Activated T-cell treated with anti-CD3 and anti-CD28 coated beads, Interleukin-2, amount 50 U/mL, for 4 hours (primary cell): Measurements from ENCODE around the gene SFTPA2. TPM values are rescaled to one million over a fixed set of nuclear protein-coding genes. Genes with fewer than 3 reads are reported as not detected.
"Not testable (repeated sequence)": the region's sequence is repeated elsewhere in the genome, so short reads cannot be mapped to it uniquely, and the experiment has no call there.

Source experiments
- ATAC-seq, 2 donors: fragments of 200-7000 bp; cut with Tn5 transposase; one replicate each; pipeline ENCODE4 v1.10.0; 2021
- DNase-seq: peaks from one replicate; pipeline ENCODE4 v3.0.0-alpha.2; 2020
- H3K27me3 Mint-ChIP-seq: one replicate; pipeline ENCODE4 v1.8.0; 2021; ENCODE audit warnings: low read depth, mixed read lengths
- H3K36me3 Mint-ChIP-seq: one replicate; pipeline ENCODE4 v1.8.0; 2022; ENCODE audit warnings: mixed read lengths; ENCODE audit not compliant: insufficient read depth
- H3K4me1 Mint-ChIP-seq: one replicate; pipeline ENCODE4 v1.8.0; 2021; ENCODE audit warnings: low read depth, mixed read lengths
- H3K4me3 Mint-ChIP-seq: one replicate; pipeline ENCODE4 v1.8.0; 2021; ENCODE audit warnings: mild to moderate bottlenecking, moderate library complexity, mixed read lengths
- H3K9me3 Mint-ChIP-seq: one replicate; pipeline ENCODE4 v1.8.0; 2021; ENCODE audit warnings: mixed read lengths
- total RNA-seq, 3 donors: library from RNA; stranded (reverse); gene quantifications; one replicate each; pipeline ENCODE4 v1.2.1, GENCODE V29; 2021

SFTPA2 gene
- total RNA-seq, 3 donors from 2014 or later, result 2.7 to 3.8 (median 2.9) TPM

GRCh38 chr10:79582954-79583353 is 22.7 kb upstream of the SFTPA2 start:
- DNase-seq, H3K9me3 Mint-ChIP-seq, H3K4me1 Mint-ChIP-seq, H3K27me3 Mint-ChIP-seq, H3K36me3 Mint-ChIP-seq, H3K4me3 Mint-ChIP-seq, ATAC-seq: not testable (repeated sequence)

DNA sequence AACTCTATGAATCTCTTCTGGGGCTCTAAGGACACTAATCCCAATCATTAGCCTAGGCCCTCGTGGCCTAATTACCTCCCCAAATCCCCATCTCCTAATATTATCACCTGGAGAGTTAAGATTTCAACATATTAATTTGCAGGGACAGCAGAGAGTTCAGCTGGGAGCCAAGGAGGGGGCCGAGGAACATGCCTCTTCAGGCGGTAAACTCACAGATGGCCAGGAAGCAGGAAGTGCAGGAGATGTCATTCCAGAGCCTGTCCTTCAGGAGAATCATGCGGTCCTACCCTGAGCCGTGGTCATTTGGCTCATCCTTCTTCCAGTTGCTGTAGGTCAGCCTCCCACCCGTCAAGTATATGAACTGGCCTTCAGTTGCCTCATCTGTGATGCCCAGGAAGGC is 21.9 kb upstream of the SFTPA2 start:
- no peaks in the 10 kb centered on the region for H3K9me3 Mint-ChIP-seq
- H3K4me3 Mint-ChIP-seq, result no peak overlapping the region
- DNase-seq, result no peak
- H3K27me3 Mint-ChIP-seq, result peaks cover 6% of the 10 kb centered on the region
- H3K36me3 Mint-ChIP-seq, result no peaks in the 10 kb centered on the region
- ATAC-seq, result no peak
- no peaks in the 10 kb centered on the region for H3K4me1 Mint-ChIP-seq

DNA sequence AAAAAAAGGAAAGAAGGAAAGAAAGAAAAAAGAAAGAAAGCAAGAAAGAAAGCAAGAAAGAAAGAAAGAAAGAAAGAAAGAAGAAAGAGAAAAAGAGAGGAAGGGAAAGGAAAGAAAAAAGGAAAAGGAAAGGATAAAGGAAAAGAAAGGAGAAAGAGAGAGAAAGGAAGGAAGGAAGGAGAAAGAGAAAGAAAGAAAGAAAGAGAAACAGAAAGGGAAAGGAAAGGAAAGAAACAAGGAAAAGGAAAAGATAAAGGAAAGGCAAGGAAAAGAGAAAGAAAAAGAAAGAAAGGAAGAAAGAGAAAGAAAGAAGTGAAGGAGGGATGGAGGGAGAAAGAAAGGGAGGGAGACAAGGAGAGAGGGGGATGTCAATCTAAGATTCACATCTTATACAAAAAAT is 20.8 kb upstream of the SFTPA2 start:
- ATAC-seq, result no peak
- peaks cover 6% of the 10 kb centered on the region for H3K27me3 Mint-ChIP-seq
- no peak overlapping the region for H3K4me3 Mint-ChIP-seq
- H3K4me1 Mint-ChIP-seq, result no peaks in the 10 kb centered on the region
- no peak for DNase-seq
- H3K36me3 Mint-ChIP-seq, result no peaks in the 10 kb centered on the region
- no peaks in the 10 kb centered on the region for H3K9me3 Mint-ChIP-seq

DNA sequence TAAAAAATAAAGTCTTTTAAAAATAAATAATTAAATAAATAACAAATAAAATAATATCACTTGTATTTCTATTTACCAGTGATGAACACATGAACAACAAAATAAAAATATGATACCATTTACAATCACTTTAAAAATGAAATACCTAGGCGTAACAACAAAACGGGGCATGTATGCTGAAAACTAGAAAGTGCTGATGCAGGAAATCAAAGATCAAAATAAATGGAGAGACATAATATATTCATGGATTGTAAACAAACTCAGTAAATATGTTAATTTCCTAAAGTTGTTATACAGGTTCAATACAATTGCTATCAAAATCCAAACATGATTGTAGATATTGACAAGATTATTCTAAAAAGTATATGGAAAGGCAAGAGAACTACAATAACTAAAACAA is 19.2 kb upstream of the SFTPA2 start:
- Mint-ChIP-seq H3K4me1 (no peaks in the 10 kb centered on the region), H3K9me3 (peaks cover 4% of the 10 kb centered on the region), H3K27me3 (peaks cover 11% of the 10 kb centered on the region), H3K36me3 (no peaks in the 10 kb centered on the region), H3K4me3 (no peak overlapping the region)
- ATAC-seq (no peak), DNase-seq (no peak)

GRCh38 chr10:79570624-79571023 is 10.4 kb upstream of the SFTPA2 start:
- Mint-ChIP-seq H3K9me3 (peaks cover 14% of the 10 kb centered on the region), H3K27me3 (peaks cover 52% of the 10 kb centered on the region)
- not testable (repeated sequence) for H3K36me3 Mint-ChIP-seq, DNase-seq, H3K4me3 Mint-ChIP-seq, H3K4me1 Mint-ChIP-seq, ATAC-seq

DNA sequence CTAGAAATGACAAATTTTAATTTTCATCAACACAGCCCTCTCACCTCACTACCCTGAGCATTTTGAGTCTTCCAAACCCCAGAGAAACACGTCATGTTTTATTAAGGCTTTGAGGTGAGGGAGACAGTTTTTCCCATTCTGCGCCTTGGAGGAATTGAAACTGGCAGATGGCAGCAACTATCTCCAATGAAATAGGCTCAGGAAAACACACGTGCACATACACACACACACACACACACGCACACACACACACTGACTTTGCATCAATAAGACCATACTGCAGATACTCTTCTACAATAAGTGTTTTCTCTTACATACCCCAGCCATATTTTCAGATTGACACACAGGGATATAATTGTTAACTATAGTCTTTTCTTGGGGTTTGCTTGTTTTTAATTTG is 3.2 kb upstream of the SFTPA2 start:
- DNase-seq (no peak), ATAC-seq (no peak)
- peaks cover 21% of the 10 kb centered on the region for H3K27me3 Mint-ChIP-seq
- no peaks in the 10 kb centered on the region for H3K4me1 Mint-ChIP-seq
- no peak overlapping the region for H3K4me3 Mint-ChIP-seq
- no peaks in the 10 kb centered on the region for H3K36me3 Mint-ChIP-seq
- no peaks in the 10 kb centered on the region for H3K9me3 Mint-ChIP-seq

GRCh38 chr10:79562135-79562756 is 2.0 kb upstream of the SFTPA2 start:
- Mint-ChIP-seq H3K9me3 (no peaks in the 10 kb centered on the region), H3K27me3 (peaks cover 20% of the 10 kb centered on the region), H3K4me3 (no peak overlapping the region), H3K4me1 (no peaks in the 10 kb centered on the region), H3K36me3 (no peaks in the 10 kb centered on the region)
- peak; percentile 74 to 78 for ATAC-seq
- DNase-seq, result peak; percentile 45

GRCh38 chr10:79561257-79561656 is 1.1 kb upstream of the SFTPA2 start:
- Mint-ChIP-seq H3K4me1 (no peaks in the 10 kb centered on the region), H3K4me3 (no peak overlapping the region), H3K36me3 (no peaks in the 10 kb centered on the region), H3K27me3 (peaks cover 20% of the 10 kb centered on the region), H3K9me3 (no peaks in the 10 kb centered on the region)
- ATAC-seq (no peak), DNase-seq (no peak)

DNA sequence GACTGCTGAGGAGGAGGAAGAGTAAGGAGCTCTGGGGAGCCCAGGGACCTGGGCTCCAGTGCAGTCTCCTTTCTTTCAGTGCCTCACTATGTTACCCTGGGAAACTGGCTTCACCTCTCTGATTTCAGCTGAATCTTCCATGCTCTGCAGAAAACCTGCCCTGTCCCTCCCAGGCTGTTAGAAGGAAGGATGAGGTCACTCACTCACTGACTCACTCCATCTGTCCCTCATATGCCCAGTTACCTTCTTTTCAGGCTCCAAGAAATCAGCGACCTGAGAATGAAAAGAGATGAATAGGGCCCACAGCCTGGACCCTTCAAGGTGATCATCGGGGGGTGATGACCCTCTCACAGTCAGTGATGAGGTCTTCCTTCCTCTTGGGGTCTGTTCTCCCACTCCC is 481 bp downstream of the SFTPA2 start:
- Mint-ChIP-seq H3K9me3 (no peaks in the 10 kb centered on the region), H3K4me1 (no peaks in the 10 kb centered on the region), H3K4me3 (no peak overlapping the region), H3K27me3 (peaks cover 15% of the 10 kb centered on the region), H3K36me3 (no peaks in the 10 kb centered on the region)
- ATAC-seq (no peak), DNase-seq (no peak)

DNA sequence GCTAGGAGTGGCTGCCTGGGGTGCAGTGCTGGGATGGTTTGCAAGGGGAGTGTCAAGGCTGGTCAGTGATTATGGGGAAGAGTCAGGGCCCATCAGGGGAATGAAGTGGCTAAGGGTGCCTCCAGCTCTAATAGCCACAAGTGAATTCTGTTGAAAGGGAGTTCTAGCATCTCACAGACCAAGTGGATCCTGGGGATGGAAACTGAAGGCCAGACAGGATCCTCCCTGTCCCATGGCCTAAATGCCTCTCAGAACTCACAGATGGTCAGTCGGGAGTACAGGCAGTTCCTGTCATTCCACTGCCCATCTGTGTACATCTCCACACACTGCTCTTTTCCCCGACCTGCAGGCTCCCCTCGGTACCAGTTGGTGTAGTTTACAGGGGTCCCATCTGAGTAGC is 3.2 kb downstream of the SFTPA2 start:
- not testable (repeated sequence) for H3K9me3 Mint-ChIP-seq, H3K36me3 Mint-ChIP-seq, H3K4me3 Mint-ChIP-seq, H3K27me3 Mint-ChIP-seq, ATAC-seq, DNase-seq, H3K4me1 Mint-ChIP-seq

DNA sequence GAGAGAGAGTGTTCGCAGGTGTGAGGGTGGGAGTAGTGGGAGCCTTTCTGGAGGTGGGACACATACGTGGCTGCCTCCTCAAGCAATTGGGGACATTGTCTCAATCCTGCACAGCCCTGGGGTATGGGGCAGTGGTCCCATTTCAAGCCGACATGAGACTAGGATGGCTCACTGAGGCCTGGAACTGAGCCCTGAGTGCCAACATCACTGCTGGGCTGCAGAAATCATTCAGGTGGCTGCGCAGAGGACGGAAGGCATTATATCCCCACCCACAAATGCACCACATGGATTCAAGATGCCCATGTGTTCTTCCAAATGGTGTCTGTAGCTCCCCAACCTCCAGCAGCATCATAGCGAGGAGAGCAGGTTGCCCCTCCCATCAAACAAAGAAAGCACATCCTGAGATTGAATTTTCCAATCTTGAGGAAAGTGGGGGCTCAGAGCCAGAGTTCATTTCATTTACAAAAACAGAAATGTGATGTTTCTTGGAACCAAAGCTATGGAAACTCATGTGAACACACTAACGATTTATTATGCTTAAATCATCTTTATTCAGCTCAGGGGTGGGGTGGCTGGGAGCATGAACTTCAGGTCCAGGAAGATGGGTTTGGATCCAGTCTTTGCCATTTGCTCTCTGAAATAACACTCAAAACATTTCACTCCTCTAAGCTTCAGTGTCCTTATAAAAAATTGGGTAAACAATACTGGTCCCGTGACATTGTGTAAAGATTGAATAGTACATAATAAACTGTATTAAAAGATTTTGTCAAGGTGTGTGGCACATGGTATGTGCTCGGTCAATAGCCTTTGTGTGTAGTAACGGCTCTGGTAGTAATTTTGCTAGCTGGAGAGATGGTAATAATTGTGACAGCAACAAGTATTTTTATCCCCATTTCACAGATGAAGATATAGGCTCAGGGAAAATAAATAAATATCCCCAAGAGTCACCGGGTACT is 4.6 kb downstream of the SFTPA2 start:
- Mint-ChIP-seq H3K9me3 (no peaks in the 10 kb centered on the region), H3K27me3 (peaks cover 3% of the 10 kb centered on the region), H3K36me3 (no peaks in the 10 kb centered on the region), H3K4me3 (no peak overlapping the region), H3K4me1 (no peaks in the 10 kb centered on the region)
- DNase-seq (no peak), ATAC-seq (no peak)

DNA sequence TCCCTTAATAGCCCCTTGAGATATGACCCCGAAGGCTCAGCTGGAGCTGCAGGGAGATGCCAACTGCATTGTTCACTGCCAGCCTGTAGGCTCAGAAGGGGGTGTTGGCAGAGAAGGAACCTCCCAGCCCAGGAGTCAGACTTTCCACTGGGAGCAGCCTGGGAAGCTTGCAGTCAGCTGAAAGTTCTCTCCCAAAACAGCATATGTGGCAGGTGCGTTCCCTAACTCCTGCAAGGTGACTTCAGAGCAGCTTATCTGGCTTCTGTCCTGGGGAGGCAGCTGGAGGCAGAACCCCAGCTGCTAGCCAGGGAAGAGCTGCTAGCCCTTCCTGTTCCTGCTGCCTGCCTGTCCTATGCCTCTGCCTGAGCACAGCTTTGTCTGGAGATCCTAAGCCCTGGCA is 8.1 kb downstream of the SFTPA2 start:
- H3K4me1 Mint-ChIP-seq, result peaks cover 10% of the 10 kb centered on the region
- H3K4me3 Mint-ChIP-seq, result no peak overlapping the region
- H3K36me3 Mint-ChIP-seq, result no peaks in the 10 kb centered on the region
- H3K27me3 Mint-ChIP-seq, result no peaks in the 10 kb centered on the region
- DNase-seq (no peak), ATAC-seq (no peak)
- no peaks in the 10 kb centered on the region for H3K9me3 Mint-ChIP-seq

DNA sequence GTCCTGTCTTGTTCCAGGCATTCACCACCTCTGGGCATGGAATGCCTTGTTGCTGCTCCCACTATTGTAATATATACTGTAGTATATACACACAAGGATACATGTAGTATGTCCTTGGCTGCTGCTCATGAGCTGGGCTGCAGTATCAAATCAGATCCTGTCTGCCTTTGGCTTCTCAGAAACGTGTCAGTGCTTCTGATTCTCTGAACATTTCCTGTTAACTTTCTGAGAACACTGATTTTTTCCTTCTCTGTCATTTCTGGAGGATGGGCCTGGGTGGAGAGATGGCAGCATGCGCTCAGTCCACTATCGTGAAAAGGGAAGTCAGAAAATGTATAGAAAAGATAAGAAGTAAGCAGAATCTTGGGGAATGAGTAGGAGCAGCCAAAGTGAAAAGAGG is 12.2 kb downstream of the SFTPA2 start:
- Mint-ChIP-seq H3K4me3 (peak overlapping the region; percentile 19), H3K4me1 (peaks cover 16% of the 10 kb centered on the region), H3K36me3 (no peaks in the 10 kb centered on the region), H3K9me3 (peaks cover 8% of the 10 kb centered on the region), H3K27me3 (no peaks in the 10 kb centered on the region)
- no peak for DNase-seq
- ATAC-seq, result peak in 1 of 2 donors; percentile 27

DNA sequence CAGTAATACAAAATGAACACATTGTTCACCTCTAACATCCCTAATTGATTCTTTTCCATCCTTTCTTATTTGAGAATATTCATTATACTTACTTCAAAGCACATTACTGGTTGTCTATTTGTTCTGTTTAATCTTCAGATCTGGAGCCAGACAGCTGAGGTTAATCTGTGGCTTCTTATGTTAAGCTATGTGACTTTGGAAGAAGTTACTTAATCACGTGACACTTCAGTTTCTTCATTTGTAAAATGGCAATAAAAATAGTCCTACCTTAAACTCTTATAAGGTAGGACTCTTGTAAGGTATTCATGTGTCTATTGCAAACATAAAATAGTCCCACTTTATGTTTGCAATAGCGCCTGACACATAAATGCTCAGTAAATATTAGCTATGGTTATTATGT is 13.1 kb downstream of the SFTPA2 start:
- H3K9me3 Mint-ChIP-seq, DNase-seq, H3K27me3 Mint-ChIP-seq, H3K4me3 Mint-ChIP-seq, H3K36me3 Mint-ChIP-seq, ATAC-seq: not testable (repeated sequence)
- peaks cover 16% of the 10 kb centered on the region for H3K4me1 Mint-ChIP-seq
